ENCODE results near the gene CX3CR1.

DNA sequence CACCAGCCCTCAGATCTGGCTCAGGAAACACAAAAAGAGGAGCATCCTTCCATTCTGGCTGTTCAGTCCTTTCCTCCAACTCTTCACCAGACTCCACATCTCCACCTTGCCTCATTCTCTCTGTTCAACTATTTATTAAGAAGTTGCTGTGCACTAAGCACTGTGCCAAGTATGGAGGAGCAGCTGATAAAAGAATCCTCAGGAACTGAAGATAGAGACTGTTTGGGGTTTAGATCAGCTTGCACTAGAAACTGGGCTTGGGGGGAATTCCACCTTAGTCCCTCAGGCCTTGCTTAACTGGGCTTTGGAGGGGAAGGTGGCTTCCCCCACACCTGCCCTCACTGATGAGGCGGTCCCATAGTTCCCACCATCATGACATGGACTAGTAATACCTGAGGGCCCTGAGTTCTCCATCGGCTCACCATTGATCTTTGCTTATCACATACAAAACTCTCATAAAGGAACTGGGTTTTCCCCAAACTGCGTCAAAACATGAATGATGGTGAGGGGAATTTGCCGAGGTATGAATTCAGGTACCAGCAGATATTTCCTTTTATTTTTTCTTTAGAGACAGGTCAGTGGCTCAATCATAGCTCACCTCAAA is 48.0 kb upstream of the CX3CR1 start:
- TF ChIP-seq, protein P1, sequence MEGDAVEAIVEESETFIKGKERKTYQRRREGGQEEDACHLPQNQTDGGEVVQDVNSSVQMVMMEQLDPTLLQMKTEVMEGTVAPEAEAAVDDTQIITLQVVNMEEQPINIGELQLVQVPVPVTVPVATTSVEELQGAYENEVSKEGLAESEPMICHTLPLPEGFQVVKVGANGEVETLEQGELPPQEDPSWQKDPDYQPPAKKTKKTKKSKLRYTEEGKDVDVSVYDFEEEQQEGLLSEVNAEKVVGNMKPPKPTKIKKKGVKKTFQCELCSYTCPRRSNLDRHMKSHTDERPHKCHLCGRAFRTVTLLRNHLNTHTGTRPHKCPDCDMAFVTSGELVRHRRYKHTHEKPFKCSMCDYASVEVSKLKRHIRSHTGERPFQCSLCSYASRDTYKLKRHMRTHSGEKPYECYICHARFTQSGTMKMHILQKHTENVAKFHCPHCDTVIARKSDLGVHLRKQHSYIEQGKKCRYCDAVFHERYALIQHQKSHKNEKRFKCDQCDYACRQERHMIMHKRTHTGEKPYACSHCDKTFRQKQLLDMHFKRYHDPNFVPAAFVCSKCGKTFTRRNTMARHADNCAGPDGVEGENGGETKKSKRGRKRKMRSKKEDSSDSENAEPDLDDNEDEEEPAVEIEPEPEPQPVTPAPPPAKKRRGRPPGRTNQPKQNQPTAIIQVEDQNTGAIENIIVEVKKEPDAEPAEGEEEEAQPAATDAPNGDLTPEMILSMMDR (IDR thresholded peaks at IDR 0.05; ENCODE audit: low read depth, low read length) = no peak
- TF ChIP-seq EZH2phosphoT487 (IDR thresholded peaks at IDR 0.05; ENCODE audit: low read depth) = no peak
